Measurements from ENCODE around the gene PRKAG1.
"Not testable (repeated sequence)": the region's sequence is repeated elsewhere in the genome, so short reads cannot be mapped to it uniquely, and the experiment has no call there.

The PRKAG1 gene

GRCh38 chr12:49018261-49019119 is at the start of gene PRKAG1:
Gene PRKAG1 (minus strand): TSS chr12:49018776. CDS start chr12:49018740, 36 bp downstream.
- DNase-seq, result peak; percentile 96

GRCh38 chr12:49066120-49066519 is 47.5 kb upstream of the PRKAG1 start:
- DNase-seq, result no peak

- no peak for DNase-seq
Observed at GRCh38 chr12:49064767-49065152, 46.2 kb upstream of the PRKAG1 start.

GRCh38 chr12:49061916-49062315 is 43.3 kb upstream of the PRKAG1 start:
- DNase-seq, result not testable (repeated sequence)

GRCh38 chr12:49061157-49061650 is 42.6 kb upstream of the PRKAG1 start:
- no peak for DNase-seq

GRCh38 chr12:49060237-49061156 is 41.9 kb upstream of the PRKAG1 start, which contains the start of gene KMT2D:
Gene KMT2D (minus strand): TSS chr12:49060794. CDS start chr12:49055324, 5,470 bp downstream.
- peak; percentile 92 to 93 for DNase-seq

GRCh38 chr12:49059299-49060171 is 41.0 kb upstream of the PRKAG1 start:
- peak; percentile 39 to 56 for DNase-seq

GRCh38 chr12:49059045-49059298 is 40.4 kb upstream of the PRKAG1 start:
- peak in 1 of 2 experiments; percentile 27 for DNase-seq

GRCh38 chr12:49058366-49059044 is 39.9 kb upstream of the PRKAG1 start:
- no peak for DNase-seq

GRCh38 chr12:49057888-49058287 is 39.3 kb upstream of the PRKAG1 start:
- DNase-seq, result no peak

GRCh38 chr12:49055978-49056754 is 37.6 kb upstream of the PRKAG1 start:
- peak; percentile 51 to 59 for DNase-seq

- no peak for DNase-seq
Observed at GRCh38 chr12:49055092-49055491, 36.5 kb upstream of the PRKAG1 start.

GRCh38 chr12:49054524-49054923 is 35.9 kb upstream of the PRKAG1 start:
- DNase-seq, result no peak

- DNase-seq, result no peak
Observed at GRCh38 chr12:49054096-49054495, 35.5 kb upstream of the PRKAG1 start.

GRCh38 chr12:49052451-49053208 is 34.1 kb upstream of the PRKAG1 start:
- no peak for DNase-seq

- no peak for DNase-seq
Observed at GRCh38 chr12:49051777-49052438, 33.3 kb upstream of the PRKAG1 start.

GRCh38 chr12:49051373-49051764 is 32.8 kb upstream of the PRKAG1 start:
- no peak for DNase-seq

GRCh38 chr12:49050507-49051372 is 32.2 kb upstream of the PRKAG1 start:
- no peak for DNase-seq
